ENCODE measurements around the gene ZNF554. TPM values are rescaled to one million over a fixed set of nuclear protein-coding genes. Genes with fewer than 3 reads are reported as not detected.
A peak's percentile ranks its signal among the peaks of the same experiment; 100 is the strongest.
"Not testable (repeated sequence)": the region's sequence is repeated elsewhere in the genome, so short reads cannot be mapped to it uniquely, and the experiment has no call there.

The ZNF554 gene
- total and polyA plus RNA-seq, 4 donors, result 1.1 to 8.8 (median 4.0) TPM

GRCh38 chr19:2814426-2814825, 5.2 kb upstream of the ZNF554 start:
- no peak for TF ChIP-seq CTCF (IDR thresholded peaks at IDR 0.05; ENCODE audit: control extremely low read depth, extremely low read depth)
- Histone ChIP-seq H3K4me3 (no peak overlapping the region), H3K9ac (ENCODE audit: insufficient read depth in 1 of 2, low read length in 2 of 2) (no peak overlapping the region), H3K36me3 (ENCODE audit: control insufficient read depth in 4 of 4, insufficient read depth in 4 of 4, low read length in 4 of 4) (peaks cover 0 to 30% (median 1%) of the 10 kb centered on the region in 4 donors), H3K27me3 (ENCODE audit: control insufficient read depth in 3 of 3, insufficient read depth in 3 of 3, low read length in 2 of 3) (no peaks in the 10 kb centered on the region), H3K27ac (ENCODE audit: low read depth in 1 of 2, low read length in 1 of 2) (no peak overlapping the region), H3K9me3 (ENCODE audit: control insufficient read depth in 4 of 4, insufficient read depth in 3 of 4, low read length in 3 of 4) (no peaks in the 10 kb centered on the region), H3K4me1 (ENCODE audit: control insufficient read depth in 5 of 5, insufficient read depth in 5 of 5, low read length in 5 of 5) (no peaks in the 10 kb centered on the region)
- no peak for ATAC-seq (ENCODE audit: insufficient read depth, low FRiP score)
- WGBS, 2 donors, result 95 to 96% methylated on average over 11 of the region's 11 CpGs
- no peak for DNase-seq

- Histone ChIP-seq H3K9me3 (ENCODE audit: control insufficient read depth in 4 of 4, insufficient read depth in 3 of 4, low read length in 3 of 4) (no peaks in the 10 kb centered on the region), H3K4me3 (no peak overlapping the region), H3K36me3 (ENCODE audit: control insufficient read depth in 4 of 4, insufficient read depth in 4 of 4, low read length in 4 of 4) (peaks cover 0 to 23% (median 0%) of the 10 kb centered on the region in 4 donors), H3K9ac (ENCODE audit: insufficient read depth in 1 of 2, low read length in 2 of 2) (no peak overlapping the region), H3K27me3 (ENCODE audit: control insufficient read depth in 3 of 3, insufficient read depth in 3 of 3, low read length in 2 of 3) (no peaks in the 10 kb centered on the region), H3K4me1 (ENCODE audit: control insufficient read depth in 5 of 5, insufficient read depth in 5 of 5, low read length in 5 of 5) (no peaks in the 10 kb centered on the region), H3K27ac (ENCODE audit: low read depth in 1 of 2, low read length in 1 of 2) (no peak overlapping the region)
- TF ChIP-seq CTCF (IDR thresholded peaks at IDR 0.05; ENCODE audit: control extremely low read depth, extremely low read depth), result no peak
- WGBS, 2 donors, result 92 to 94% methylated on average over 13 of the region's 13 CpGs
- no peak for ATAC-seq (ENCODE audit: insufficient read depth, low FRiP score)
- DNase-seq, result no peak
These were observed 4.5 kb upstream of the ZNF554 start for GRCh38 chr19:2815191-2815614.

- Histone ChIP-seq H3K9ac (ENCODE audit: insufficient read depth in 1 of 2, low read length in 2 of 2) (no peak overlapping the region), H3K4me3 (no peak overlapping the region), H3K27ac (ENCODE audit: low read depth in 1 of 2, low read length in 1 of 2) (no peak overlapping the region), H3K27me3 (ENCODE audit: control insufficient read depth in 3 of 3, insufficient read depth in 3 of 3, low read length in 2 of 3) (no peaks in the 10 kb centered on the region), H3K4me1 (ENCODE audit: control insufficient read depth in 5 of 5, insufficient read depth in 5 of 5, low read length in 5 of 5) (peaks cover 0 to 3% (median 0%) of the 10 kb centered on the region in 5 donors), H3K36me3 (ENCODE audit: control insufficient read depth in 4 of 4, insufficient read depth in 4 of 4, low read length in 4 of 4) (peaks cover 0 to 15% (median 0%) of the 10 kb centered on the region in 4 donors), H3K9me3 (ENCODE audit: control insufficient read depth in 4 of 4, insufficient read depth in 3 of 4, low read length in 3 of 4) (no peaks in the 10 kb centered on the region)
- DNase-seq (no peak), ATAC-seq (ENCODE audit: insufficient read depth, low FRiP score) (no peak)
- no peak for TF ChIP-seq CTCF (IDR thresholded peaks at IDR 0.05; ENCODE audit: control extremely low read depth, extremely low read depth)
- WGBS, 2 donors, result 87 to 93% methylated on average over 15 of the region's 15 CpGs
These were observed 3.7 kb upstream of the ZNF554 start for GRCh38 chr19:2815923-2816322.

- no peak for TF ChIP-seq CTCF (IDR thresholded peaks at IDR 0.05; ENCODE audit: control extremely low read depth, extremely low read depth)
- H3K27me3 ChIP-seq (ENCODE audit: control insufficient read depth in 3 of 3, insufficient read depth in 3 of 3, low read length in 2 of 3), result no peaks in the 10 kb centered on the region
- no peak overlapping the region for H3K27ac ChIP-seq (ENCODE audit: low read depth in 1 of 2, low read length in 1 of 2)
- peaks cover 0 to 3% (median 0%) of the 10 kb centered on the region in 5 donors for H3K4me1 ChIP-seq (ENCODE audit: control insufficient read depth in 5 of 5, insufficient read depth in 5 of 5, low read length in 5 of 5)
- peaks cover 0 to 15% (median 0%) of the 10 kb centered on the region in 4 donors for H3K36me3 ChIP-seq (ENCODE audit: control insufficient read depth in 4 of 4, insufficient read depth in 4 of 4, low read length in 4 of 4)
- DNase-seq (no peak), ATAC-seq (ENCODE audit: insufficient read depth, low FRiP score) (no peak)
- no peak overlapping the region for H3K4me3 ChIP-seq
- no peak overlapping the region for H3K9ac ChIP-seq (ENCODE audit: insufficient read depth in 1 of 2, low read length in 2 of 2)
- WGBS, 2 donors, result 91 to 93% methylated on average over 16 of the region's 16 CpGs
- no peaks in the 10 kb centered on the region for H3K9me3 ChIP-seq (ENCODE audit: control insufficient read depth in 4 of 4, insufficient read depth in 3 of 4, low read length in 3 of 4)
These were observed 3.0 kb upstream of the ZNF554 start for GRCh38 chr19:2816641-2817040.

GRCh38 chr19:2817237-2817829, 2.3 kb upstream of the ZNF554 start:
- not testable (repeated sequence) for H3K27ac ChIP-seq (ENCODE audit: low read depth in 1 of 2, low read length in 1 of 2); H3K4me1 ChIP-seq (ENCODE audit: control insufficient read depth in 5 of 5, insufficient read depth in 5 of 5, low read length in 5 of 5); H3K4me3 ChIP-seq; H3K9ac ChIP-seq (ENCODE audit: insufficient read depth in 1 of 2, low read length in 2 of 2); H3K27me3 ChIP-seq (ENCODE audit: control insufficient read depth in 3 of 3, insufficient read depth in 3 of 3, low read length in 2 of 3); H3K9me3 ChIP-seq (ENCODE audit: control insufficient read depth in 4 of 4, insufficient read depth in 3 of 4, low read length in 3 of 4); ATAC-seq (ENCODE audit: insufficient read depth, low FRiP score)
- H3K36me3 ChIP-seq (ENCODE audit: control insufficient read depth in 4 of 4, insufficient read depth in 4 of 4, low read length in 4 of 4), result peaks cover 0 to 12% (median 0%) of the 10 kb centered on the region in 4 donors
- DNase-seq, result peak in 1 of 3 donors; percentile 4
- WGBS, 2 donors, result 74 to 83% methylated on average over 22 of the region's 22 CpGs

All from lung (tissue), 12 donors.